ENCODE data around the gene XKR7. TPM values are rescaled to one million over a fixed set of nuclear protein-coding genes. Genes with fewer than 3 reads are reported as not detected.

Gene XKR7
- total RNA-seq, 1 experiment from 2014 or later, result not detected

DNA sequence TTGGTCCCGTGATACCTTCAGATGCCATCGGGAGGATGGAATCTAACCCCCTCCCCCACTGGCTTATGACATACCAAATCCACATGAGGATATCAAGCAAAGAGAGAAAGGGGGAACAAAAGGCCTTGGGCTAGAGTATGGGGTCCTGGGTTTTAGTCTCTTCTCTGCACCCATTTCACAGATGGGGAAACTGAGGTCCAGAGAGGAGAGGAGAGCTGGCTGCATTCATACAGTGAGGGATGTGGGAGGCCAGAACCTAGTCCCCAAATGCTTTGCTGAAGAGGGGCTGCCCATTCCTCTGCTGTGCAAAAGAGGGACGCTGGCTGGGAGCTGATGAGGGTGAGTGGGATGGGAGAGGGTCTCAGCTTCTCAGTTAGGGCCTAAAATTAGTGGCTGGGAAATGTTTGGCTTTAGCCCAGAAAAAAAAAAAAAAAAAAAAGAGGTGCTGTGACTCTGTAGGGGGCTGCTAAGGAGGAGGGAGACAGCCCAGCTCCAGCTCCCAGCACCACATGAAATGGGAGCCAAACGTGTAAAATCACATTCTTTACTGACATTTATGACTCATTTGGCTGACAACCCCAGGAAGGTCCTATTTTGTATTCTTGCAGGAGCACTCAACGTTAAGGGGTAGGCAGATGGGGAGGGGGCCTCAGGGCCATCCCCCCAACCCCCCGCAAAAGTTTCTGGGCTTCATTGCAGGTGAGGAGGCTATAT, 11.9 kb downstream of the XKR7 start:
- no peak for DNase-seq (ENCODE audit: low read depth)

DNA sequence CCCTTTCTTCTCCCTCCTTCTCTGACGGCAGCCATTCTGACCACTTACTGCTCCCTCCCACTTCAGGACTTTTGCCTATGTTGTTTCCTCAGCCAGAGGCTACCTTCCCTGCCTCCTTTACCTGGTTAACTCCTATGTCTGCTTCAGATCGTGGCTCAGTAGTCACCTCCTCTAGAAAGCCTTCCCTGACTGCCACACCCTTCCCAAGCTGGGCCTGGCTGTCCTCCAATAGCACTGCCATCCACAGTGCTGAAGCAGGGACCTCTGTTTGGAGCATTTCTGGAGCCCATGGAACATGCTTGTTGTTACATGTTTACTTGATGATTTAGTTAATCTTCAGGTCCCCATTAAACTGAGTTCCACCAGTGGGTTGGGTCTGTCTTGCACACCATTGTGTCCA, 13.8 kb downstream of the XKR7 start:
- DNase-seq (ENCODE audit: low read depth), result no peak

DNA sequence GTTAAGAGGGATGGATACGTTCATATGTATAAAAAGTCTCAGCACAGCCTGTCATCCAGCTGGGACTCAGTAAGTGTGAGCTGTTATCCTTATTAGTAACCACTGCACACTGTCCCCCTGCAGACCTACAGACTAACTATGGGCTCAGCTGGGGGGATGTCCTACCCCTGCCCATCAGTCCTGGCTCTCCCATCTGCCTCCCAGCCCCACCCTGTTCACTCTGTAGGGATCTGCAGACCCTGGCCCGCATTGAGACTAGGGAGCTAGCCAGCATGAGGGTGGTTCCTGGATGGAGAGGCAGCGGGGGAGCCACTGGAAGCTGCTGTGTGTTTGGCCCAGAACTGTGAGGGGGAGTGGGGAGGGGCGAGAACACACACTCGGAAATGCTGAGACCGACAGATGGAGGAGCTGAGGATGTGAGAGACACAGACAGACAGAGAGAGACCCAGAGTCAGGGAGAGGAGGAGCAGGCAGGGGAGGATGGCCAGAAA, 17.1 kb downstream of the XKR7 start:
- DNase-seq (ENCODE audit: low read depth), result no peak

DNA sequence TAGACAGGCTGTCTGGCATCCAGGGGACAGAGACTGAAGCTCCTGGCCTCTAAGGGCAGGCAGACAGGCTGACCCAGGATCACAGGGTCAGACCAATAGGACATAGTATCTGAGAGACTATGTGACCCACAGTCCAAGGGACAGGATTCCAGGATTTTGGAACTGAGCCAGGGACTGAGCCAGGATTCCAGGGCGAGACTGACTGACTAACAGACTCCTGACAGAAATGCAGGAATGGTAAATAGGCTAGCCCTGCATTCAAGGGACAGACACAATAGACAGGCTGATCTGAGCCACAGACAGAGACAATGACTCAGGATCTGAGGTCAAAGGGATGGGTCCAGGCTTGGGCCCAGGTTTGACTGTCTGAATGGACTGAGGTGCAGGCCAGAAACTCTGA, 19.8 kb downstream of the XKR7 start:
- peak; percentile 5 for DNase-seq (ENCODE audit: low read depth)

DNA sequence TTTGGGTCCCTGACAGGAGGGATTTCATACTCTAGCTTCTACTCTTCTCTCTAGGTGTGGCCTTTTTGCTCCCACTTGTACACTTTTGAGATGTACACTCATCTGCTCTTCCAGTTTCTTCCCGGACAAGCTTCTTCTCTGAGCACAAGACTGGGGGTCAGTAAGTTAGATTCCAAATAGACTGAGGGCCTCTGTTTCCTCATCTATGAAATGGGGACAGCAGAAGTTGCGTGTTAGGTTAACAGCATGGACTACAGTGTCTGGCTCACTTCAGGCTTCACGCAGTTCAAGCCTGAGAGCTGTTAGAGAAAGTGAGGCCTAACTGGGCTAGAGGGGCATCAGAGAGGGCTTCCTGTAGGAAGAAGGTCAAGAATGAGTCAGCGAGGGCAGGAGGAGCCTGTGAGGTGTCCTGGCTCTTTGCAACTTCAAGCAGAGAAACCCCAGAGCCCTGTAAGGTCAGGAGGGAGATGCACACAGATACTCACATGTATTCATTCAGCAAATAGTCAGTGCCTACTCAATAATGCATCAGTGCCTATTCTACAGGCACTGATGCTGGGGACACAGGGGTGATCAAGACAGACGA, 20.6 kb downstream of the XKR7 start:
- DNase-seq (ENCODE audit: low read depth), result no peak

DNA sequence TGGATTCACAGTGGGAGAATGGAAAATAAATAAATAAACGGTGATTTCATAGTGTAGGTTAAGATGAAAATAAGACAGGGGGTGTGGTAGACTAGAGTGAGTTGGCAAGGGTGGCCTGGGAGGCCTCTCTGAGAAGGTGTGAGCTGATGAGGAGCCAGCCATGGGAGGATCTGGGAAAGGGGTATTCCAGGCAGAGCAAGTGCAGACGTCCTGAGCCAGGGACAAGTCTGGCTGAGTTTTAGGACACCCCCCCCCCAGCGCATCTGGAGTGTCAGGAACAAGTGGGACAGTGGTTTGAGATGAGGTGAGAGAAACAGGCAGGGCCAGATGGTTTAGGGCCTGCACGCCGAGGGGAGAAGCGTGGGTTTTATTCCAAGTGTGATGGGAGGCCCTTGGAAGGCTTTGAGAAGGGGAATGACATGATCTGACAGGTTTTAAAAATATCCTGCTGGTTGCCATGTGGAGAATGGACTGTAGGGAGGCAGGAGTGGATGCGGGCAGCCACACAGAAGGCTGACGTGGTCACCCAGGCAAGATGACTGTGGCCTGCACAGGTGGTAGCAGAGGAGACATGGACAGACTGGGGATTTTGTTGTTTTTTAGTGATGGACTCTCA, 21.2 kb downstream of the XKR7 start:
- DNase-seq (ENCODE audit: low read depth), result no peak

DNA sequence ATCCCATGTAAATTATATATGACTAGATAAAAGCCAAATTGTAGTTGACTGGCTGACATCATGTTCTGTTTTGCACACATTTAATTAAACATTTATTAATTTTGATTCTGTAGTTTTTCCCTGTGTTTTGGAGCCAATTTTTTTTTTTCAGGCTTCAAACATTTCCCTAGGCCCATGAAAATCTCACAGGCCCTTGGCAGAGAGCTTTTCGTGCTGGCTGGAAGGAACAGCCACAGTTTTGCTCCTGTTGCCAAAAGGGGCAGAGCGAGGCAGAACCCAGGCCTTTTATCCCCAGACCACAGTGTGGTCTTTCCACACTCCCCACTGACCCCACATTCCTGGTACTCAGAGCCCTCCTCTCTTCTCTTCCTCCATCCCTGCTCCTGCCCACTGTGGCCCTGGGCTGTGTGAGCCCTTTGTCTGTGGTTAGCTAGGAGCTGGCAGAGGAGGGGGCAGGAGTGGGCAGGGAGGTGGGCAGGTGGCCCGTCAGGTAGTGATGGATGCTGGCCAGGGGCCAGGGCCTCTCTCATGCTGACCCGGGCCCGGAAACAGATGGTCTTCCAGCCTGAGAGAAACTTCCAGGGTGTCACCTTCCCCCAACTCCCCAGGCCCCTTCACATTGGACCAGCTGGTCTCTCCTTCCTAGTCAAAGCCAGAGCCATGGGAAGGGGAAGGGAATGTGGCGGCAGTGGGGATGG, 22.8 kb downstream of the XKR7 start:
- no peak for DNase-seq (ENCODE audit: low read depth)

DNA sequence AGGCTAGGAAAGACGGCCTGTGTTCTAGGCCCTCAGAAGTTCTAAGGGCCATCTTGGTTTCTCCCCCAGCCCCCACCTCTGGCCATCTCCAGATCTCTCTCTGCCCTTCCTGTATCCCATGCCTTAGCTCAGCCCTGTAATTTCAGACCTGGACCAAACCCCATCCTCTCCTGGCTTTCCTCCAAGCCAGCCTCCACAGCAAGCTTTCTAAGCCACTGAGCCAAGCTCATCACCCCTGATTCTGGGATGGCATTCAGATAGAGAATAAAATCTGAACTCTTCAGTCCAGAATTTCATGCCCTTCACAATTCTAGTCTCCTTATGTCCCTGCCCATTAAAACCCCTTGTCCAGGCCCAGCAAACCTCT, 23.4 kb downstream of the XKR7 start:
- no peak for DNase-seq (ENCODE audit: low read depth)

DNA sequence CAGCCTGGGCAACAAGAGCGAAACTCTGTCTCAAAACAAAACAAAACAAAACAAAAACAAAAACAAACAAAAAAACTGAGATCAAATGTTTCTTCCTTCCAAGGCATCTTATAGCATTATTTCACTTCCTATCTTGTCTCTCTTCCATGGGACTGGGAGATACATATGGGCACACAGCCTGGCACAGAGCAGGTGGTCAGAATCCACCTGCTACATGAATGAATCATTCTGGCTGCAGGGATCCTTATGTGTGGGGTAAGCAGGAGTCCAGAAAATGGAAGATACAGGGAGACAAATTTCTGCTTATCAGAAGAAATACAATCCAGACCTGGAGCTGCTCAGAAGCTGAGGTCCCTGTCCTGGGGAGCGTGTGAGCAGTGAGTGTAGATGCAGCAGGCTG, 24.1 kb downstream of the XKR7 start:
- DNase-seq (ENCODE audit: low read depth), result no peak

DNA sequence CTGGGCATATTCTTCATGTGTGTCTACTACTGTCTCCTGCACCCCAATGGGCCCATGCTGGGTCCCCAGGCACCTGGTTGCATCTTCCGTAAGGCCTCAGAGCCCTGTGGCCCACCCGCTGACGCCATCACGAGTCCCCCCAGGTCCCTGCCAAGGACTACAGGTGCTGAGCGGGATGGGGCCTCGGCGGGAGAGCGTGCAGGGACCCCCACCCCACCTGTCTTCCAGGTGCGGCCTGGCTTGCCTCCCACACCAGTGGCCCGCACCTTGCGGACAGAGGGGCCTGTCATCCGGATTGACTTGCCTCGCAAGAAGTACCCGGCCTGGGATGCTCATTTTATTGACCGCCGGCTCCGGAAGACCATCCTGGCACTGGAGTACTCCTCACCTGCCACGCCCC, 29.0 kb downstream of the XKR7 start:
- no peak for DNase-seq (ENCODE audit: low read depth)

DNA sequence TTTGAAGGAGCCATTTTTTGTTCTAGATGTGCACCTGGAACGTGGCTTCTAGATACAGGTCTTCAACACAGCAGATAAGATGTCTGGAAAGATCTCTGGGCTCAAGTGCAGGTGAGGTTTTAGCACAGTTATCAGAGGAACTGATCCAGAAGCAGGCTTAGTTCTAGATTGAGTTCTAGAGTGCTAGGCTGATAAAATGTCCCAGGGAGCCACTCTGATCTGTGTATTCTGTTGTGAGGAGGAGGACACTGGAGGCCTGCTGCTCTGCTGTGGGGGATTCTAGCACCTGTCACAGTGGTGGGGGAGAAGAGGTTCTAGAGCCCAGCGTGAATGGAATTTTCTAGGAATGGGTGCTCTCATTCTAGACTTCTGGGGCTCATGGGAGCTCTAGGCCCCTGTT, 30.3 kb downstream of the XKR7 start:
- no peak for DNase-seq (ENCODE audit: low read depth)

DNA sequence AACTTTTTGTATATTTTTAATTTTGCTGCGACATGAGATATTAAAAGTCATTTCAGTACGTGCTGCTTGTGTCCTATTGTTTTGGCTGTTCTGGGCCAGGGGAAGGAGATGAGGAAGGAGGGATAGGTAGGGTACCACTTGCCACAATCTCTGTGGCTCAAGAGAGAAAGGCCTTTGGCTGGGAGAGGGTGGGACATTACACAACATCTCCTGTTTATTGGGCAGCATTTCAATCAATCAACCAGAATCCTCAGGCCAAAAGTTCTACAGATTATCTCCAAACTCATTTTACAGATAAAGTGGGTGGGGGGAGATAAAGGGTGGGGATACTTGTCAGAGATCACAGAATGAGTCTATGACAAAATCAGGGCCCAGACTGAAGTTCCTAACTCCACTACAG, 35.4 kb downstream of the XKR7 start:
- no peak for DNase-seq (ENCODE audit: low read depth)

DNA sequence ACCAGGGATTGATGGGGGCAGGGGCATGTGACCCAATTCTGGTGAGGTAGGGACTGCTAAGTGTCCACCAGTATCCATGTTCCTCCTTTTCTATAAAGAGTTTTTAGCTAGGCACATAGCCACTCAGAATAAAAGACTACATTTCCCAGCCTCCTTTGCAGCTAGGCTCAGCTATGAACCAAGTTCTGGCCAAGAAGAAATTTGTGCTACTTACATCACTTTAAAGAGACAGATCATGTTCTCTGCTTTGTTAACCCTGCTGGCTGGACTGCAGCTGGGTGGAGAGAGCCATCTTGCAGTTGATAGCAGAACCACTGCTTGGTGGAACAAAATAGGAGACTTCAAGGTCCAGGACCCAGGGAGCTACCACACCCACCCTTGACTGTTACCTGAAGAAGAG, 37.0 kb downstream of the XKR7 start:
- peak; percentile 29 for DNase-seq (ENCODE audit: low read depth)

DNA sequence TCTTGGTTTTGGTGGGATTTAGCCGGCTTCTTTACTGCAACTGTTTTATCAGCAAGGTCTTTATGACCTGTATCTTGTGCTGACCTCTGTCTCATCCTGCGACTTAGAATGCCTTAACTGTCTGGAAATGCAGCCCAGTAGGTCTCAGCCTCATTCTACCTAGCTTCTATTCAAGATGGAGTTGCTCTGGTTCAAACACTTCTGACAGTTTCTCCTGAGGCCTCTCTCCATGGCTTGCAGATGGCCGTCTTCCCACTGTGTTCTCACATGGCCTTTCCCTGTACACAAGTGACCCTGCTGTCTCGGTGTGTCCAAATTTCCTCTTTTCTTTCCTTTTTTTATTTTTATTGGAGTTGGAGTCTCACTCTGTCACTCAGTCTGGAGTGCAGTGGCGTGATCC, 38.1 kb downstream of the XKR7 start:
- DNase-seq (ENCODE audit: low read depth), result no peak

DNA sequence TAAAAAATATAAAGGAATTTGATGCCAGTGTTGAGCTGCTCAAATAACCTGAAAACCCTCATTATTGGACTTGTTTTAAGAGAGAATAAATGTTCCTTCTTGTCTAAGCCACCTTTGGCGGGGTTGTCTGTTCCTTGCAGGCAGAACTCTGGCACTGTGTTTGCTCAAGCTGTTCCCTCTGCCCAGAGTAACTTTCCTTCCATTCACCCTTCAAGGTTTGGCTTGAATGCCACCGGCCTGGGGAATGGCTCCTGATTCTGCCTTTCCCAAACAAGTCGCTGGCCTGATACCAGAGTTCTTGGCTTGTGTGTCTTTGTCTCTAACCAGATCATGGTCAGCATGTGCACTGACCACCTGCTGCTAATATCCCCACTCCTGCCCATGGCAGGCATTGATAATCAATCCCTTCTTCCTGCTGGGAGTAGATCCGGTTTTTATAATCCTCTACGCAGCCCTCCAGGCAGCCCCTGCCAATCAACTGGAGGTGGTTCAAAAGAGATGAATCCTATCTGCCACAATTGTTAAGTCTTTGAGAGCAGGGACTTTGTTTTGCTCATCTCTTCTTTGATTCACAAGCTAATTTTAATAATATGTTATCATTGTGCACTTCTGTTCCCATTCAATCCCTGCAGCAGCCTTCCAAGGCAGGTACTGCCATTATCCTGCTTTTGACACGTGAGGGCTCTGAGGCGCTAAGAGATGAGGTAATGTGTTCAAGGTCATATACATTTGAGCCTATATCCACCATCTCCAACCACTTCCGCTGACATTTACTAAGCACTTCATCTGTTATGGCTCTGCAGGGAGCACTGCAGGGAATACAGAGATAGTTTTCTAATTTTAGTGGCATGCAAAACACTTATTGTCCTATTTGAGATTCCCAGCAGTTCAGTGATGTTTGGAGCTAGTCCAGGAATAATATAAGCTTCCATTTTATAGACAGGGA, 39.2 kb downstream of the XKR7 start:
- DNase-seq (ENCODE audit: low read depth), result no peak

DNA sequence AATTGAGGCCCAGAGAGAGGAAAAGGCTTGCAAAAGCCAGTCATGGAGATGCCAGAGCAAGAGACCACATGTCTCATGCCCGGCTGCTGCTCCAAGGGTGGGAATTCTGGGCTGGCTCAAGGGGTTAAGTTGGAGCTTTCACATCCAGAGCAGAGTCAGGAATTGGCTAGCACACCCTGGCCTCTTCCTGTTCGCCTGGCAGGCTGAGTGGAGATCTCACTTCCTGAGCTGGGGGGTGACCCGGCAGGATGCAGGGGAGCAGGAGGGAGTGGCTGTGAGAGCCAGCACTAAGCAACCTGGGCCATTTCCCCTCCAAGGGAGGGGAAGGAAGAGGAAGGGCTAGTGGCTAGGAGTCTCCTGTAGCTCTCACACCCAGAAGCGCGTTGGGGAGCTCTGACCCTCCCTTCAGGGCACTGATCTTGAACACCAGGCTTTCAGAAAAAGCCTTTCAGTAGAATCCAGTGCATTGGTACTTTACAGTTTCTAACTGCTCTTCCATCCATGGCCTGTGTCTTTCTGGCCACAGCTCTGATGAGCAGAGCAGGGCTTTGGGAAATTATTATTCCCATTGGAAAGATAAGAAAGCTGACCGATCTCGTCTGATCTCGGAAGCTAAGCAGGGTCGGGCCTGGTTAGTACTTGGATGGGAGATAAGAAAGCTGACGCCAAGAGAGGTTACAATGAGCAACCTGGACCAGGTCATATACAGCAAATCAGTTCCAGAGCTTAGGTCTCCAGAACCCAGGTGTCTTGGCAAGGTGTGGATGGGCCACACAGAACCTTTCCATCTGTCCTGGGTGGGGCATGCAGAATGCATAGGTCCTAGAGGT, 40.1 kb downstream of the XKR7 start:
- no peak for DNase-seq (ENCODE audit: low read depth)

DNA sequence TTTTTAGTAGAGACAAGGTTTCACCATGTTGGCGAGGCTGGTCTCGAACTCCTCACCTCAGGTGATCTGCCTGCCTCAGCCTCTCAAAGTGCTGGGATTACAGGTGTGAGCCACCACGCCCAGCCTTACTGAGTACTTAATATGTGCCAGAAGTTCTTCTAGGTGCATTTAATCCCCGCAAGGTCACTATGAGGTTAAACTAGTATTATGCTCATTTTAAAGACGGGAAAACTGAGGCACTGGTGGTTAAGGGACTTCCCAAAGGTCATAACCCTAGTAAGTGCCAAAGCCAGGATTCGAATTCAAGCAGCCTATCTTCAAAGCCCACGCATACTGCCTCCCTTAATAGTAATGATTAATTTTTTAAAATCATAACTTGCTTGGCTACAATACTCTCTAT, 41.6 kb downstream of the XKR7 start:
- DNase-seq (ENCODE audit: low read depth), result no peak

DNA sequence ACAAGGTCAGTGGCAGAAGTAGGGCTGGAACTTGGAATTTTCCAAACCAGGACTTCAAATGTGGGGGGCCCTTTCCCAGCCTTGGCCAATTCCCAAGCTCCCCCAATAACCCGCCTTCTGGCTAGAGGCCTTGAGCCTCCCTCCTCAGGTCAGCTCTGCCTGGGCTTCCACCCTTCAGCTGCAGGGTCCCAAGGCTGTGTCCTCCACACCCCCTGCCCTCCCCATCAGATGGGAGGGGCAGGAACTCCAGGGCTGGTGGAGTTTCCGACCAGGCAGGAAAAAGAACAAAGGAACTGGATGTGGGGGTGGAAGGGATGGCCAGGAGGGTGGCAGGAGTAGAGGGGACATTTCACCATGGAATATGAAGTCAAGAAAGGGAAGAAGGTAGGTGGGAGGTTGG, 42.1 kb downstream of the XKR7 start, which contains the start of gene CCM2L:
CCM2L (plus strand) TSS at position 338 of the 400 bp plus-strand sequence; CDS start at position 355, 17 bp downstream.
- DNase-seq (ENCODE audit: low read depth), result no peak

DNA sequence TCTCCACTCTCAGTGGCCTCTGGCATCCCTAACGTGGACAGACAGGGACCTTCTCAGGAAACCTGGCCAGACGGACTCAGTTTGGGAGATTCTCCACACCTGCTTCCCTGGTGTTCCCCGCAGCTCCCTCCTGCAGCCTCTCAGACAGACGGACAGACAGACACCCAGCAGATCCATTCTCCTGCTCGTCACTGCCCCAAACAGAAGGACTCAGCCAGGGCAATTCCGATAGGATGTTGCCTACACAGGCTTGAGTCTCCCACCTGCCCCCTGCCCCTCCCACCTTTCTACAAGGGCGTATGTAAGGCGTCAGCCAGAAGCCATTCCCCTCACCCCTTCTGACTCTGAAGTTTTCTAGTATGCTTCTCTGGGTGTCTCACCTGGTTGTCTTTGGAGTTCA, 42.7 kb downstream of the XKR7 start:
- DNase-seq (ENCODE audit: low read depth), result no peak

DNA sequence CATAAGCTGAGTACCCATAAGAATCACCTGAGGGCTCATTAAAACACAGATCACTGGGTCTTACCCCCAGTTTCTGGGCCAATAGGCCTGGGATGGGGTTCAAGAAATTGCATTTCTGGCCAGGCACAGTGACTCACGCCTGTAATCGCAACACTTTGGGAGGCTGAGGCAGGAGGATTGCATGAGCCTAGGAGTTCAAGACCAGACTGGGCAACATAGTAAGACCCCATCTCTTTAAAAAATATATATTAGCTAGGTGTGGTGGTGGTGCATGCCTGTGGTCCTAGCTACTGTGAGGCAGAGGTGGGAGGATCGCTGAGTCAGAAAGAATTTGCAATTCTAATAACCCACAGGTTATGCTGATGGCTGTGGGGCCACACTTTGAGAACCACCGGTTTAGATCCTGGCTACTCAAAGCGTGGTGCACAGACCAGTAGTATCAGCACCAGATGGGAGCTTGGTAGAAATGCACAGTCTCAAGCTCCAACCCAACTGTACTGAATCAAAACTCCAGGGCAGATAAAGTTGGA, 44.3 kb downstream of the XKR7 start:
- no peak for DNase-seq (ENCODE audit: low read depth)
